Neural progenitor cell (in vitro differentiated cells): Measurements from ENCODE around the gene ZBP1.

Source experiments
- CTCF ChIP-seq: fragments of 200-600 bp; sonication (generic); IDR thresholded peaks from 2 replicates; pipeline ENCODE4 v1.5.1; 2017; ENCODE audit warnings: antibody characterized with exemption, mild to moderate bottlenecking
- EZH2 ChIP-seq: fragments of 200-600 bp; sonication (generic); IDR thresholded peaks from 2 replicates; pipeline ENCODE4 v1.6.1; 2017; ENCODE audit warnings: antibody characterized with exemption, mild to moderate bottlenecking, moderate library complexity

GRCh38 chr20:57605878-57606277, 14.3 kb downstream of the ZBP1 start:
- TF ChIP-seq CTCF: no peak
- TF ChIP-seq EZH2: no peak
